Measurements from ENCODE around the gene CHSY1.

The CHSY1 gene

DNA sequence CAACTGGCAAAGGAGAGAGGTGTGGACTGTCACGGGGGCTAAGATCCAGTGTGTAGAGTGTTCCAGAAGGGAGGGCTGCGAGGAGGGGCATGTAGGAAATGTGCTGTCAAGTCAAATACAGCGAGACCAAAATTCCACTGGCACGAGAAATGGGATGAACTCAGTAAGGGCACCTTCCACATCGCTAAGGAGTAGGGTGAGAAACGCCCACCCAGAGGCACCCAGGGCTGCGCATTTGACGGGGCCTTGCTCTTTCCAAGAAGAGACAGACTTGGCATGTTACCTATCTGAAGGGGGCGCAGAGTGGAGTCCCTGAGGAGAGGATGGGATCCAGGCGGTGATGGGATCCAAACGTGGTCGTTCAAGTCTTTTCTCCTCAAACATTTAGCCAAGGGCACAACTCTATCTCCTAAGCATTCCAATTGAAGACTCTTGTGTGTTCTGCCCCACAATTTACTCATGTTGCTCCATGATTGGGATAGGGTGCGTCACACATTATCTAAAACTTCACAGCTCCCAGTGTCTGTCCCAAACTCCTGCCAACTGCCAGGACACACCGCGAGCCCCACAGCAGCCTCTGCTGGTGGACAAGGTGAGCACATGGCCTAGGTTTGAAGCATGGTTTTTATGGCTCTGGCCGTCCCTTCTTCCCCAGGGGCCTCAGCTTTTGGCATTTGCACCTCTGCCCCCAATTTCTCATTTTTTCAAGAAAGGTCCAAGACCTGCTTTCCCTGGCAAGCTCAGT lies 17.8 kb upstream of the CHSY1 start:
- DNase-seq (ENCODE audit: low read depth in 4 of 4, low spot score in 1 of 4), result no peak

DNA sequence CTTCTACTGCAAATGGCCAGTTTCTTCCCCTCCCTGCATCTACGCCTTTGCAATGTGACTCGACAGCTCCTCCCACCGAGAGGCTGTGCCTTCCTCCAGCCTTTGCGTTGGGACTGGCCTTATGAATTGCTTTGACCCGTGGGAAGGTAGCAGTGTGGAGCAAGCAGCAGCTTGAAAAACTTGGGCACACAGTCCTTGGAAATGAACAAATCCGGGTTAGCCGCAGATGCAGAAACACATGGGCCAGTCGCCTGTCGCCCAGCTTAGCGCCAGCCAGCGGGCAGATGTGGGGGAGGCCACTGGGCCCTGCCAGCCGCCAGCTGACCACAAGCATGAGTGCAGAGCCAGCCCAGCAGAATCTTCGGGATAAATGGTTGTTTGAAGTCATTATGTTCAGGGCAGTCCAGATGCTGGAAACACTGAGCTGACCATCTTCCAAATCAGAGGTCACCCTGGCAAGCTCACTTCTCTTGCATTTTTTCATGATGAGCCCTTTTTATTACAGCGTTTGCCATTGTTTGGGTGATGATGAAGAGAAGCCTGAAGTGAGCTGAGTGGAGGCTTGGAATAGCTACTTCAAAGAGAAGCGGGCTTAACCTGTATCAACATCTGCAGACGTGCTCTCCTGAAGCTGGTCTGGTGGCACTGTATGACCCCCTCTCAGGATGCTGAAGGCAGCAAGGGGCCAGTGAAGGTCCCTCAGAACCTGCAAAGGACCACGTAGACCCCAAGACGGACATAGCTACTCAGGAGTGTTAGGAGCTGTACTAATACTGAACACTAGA lies 15.7 kb upstream of the CHSY1 start:
- DNase-seq (ENCODE audit: low read depth in 4 of 4, low spot score in 1 of 4), result no peak

DNA sequence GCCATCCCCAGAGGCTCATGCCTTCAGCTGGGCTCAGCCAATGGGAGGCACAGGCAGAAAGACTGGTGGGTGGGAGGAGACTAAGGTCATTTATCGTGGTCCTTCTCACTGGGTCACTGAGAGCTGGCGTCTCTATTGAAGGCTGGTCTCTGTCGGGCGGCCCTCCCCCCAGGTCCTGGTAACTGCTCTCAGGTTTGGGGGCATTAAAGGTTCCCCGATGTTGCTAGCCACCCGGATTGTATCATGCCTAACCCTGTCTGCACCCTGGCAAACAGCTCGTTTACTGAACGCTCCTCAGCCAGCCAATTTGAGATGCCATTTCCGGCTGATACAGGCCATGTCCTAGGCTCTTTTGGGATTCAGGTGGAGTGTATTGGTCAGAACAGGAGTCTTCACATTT lies 14.9 kb upstream of the CHSY1 start:
- no peak for DNase-seq (ENCODE audit: low read depth in 4 of 4, low spot score in 1 of 4)

DNA sequence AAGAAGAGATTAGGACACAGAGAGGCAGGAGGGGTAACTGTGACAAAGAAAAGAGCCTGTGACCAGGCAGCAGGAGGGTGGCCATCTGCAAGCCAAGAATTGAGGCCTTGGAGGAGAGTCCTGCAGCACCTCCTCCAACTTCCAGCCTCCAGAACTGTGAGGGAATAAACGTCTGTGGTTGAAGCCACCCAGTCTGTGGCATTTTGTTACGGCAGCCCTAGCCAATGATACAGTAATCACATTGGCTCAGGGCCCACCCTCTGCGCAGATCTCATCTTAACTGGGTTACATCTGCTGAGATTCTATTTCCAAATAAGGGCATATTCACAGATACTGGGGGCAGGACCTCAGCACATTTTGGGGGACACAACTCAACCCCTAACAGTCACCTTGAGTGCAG lies 14.2 kb upstream of the CHSY1 start:
- DNase-seq (ENCODE audit: low read depth in 4 of 4, low spot score in 1 of 4), result no peak

DNA sequence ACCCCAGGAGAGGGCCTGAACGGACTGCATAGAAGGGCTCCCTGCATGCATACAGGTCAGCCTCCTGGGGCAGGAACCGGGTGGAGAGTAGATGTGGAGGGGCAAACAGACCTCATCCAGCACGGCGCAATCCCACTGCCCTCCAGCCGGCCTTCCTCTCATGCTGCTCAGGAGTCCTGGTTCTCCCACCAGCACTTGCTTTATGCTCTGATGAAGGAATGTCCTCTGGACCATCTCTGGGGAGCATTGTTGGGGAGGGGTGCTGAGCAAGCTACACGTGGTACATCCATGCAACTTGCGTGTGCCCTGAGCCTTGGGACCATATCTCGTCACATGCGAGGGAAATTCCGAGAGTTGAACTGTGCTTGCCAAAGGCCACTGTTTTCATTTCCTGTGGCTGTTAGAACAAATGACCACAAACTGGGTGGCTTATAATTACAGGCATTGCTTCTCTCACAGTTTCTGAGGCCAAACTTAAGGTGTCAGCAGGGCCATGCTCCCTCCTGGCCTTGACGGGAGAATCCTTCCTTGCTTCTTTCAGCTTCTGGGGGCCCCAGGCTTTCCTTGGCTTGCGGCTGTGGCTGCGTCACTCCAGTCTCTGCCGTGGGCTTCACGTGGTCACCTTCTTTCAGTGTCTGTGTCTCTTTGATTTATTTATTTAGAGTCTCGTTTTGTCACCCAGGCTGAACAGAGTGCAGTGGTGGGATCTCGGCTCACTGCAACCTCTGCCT lies 13.2 kb upstream of the CHSY1 start:
- DNase-seq (ENCODE audit: low read depth in 4 of 4, low spot score in 1 of 4), result no peak

DNA sequence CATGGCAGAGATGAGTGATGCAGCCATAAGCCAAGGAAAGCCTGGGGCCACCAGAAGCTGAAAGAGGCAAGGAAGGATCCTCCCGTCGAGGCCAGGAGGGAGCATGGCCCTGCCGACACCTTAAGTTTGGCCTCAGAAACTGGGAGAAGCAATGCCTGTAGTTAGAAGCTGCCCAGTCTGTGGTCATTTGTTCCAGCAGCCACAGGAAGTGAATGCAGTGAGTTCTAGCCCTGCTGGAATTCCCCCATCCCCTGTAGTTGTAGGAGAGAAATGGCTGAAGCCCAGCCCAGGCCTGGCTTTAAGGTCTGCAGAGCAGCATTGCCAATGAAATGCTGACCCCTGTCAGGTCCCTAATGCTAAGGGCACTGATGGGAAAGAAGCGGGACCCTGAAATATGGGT lies 12.2 kb upstream of the CHSY1 start:
- no peak for DNase-seq (ENCODE audit: low read depth in 4 of 4, low spot score in 1 of 4)

DNA sequence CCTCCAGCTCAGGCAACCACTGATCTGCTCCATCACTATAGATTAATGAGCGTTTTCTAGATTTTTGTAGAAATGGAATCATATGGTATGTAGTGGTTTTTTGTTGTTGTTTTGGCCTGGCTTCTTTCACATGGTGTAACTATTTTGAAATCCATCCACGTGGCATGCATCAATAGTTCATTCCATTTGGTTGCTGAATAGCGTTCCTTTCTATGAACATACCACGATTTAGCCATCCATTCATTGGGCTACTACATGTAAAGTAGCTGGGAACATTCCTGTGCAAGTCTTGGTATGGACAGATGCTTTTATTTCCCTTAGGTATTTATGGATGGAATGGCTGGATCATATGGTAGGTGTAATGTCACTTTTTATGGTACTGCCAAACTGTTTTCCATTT lies 10.7 kb upstream of the CHSY1 start:
- DNase-seq (ENCODE audit: low read depth in 4 of 4, low spot score in 1 of 4), result no peak

DNA sequence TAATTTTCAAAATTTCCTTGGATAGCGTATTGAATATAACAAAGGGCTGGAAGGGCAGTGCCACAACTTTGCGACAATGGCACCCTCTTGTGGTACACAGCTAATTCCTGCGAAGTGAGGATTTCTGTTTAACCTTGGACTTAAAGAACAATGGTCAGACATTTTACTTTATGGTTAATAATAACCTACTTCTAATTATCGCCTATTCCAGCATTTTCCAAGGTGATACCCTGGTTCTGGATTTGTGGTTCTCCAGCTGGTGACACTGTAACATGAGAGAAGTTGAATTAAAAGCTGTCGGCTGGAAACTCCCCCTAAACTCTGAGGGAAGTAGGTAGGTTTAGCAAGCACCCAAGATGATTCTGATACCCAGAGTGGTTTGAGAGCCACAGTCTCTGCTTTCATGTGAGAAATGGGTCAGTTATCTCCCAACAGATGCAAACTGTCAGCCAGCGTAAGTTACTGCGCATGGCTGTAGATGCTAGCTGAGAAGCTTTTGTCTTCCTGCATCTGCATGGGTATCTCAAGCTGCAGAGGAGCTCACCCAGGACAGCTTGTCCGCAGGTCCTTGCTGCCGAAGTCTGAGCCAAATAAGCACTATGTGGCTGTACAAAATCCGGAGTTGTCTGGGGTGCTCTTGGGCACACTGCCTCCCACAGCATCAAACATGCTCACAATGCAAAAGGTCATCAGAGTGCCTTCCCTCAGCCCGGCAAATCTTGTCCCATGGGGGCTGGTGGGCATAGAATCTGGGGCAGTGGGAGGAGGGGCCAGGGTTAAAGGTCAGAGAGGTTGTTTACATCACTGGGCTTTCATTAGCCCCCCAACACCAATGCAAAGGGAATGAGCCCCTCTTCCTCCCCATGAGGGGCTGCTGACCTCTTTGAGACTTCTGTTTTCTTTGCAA lies 6.6 kb upstream of the CHSY1 start:
- DNase-seq (ENCODE audit: low read depth in 4 of 4, low spot score in 1 of 4), result peak in 2 of 4 experiments; percentile 30 to 31

DNA sequence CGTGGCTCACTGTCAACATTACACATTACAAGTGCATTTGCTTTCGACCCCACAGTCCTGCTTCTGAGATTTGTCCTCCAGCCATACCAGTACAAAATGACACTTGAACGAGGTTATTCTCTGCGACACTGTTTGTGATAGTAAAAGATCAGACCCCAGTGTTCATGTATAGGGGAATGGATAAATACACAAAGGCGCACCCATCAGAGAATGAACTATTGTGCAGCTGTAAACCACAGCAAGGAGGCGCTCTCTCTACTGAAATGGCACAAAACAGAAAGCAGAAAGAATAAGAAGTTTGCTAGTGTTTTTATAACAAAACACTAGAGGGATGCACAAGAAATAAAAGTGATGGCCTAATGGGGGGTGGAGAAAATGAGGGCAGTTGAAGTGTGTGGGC lies 4.9 kb upstream of the CHSY1 start:
- DNase-seq (ENCODE audit: low read depth in 4 of 4, low spot score in 1 of 4), result no peak

DNA sequence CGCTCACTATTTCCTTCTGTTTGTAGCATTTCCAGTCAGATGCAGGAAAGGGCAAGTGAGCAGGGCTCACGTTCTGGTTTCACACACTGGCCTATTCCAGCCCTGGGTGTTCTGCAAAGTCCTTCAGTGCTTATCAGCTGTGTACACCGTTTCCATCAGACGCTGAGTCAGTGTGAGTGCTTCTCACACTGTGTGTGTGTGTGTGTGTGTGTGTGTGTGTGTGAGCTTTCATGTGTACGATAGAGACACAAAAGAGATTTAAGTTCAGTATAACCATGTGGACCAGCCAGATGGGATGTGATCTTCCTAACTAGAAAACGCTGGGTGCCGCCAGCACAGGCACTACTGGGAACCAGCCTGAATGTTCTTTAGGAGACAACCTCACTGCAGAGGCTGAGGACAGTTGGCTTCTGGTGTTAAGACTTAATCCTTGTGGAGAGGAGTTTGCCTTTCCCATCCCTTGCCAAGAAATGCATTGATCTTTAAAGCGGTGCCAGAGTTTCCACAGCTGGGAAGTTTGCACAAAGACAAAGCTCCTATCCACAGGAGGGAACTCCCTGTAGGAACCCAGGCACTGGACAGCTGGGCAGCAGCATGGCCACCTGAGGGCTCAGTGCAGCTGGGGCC lies 3.9 kb upstream of the CHSY1 start:
- no peak for DNase-seq (ENCODE audit: low read depth in 4 of 4, low spot score in 1 of 4)

DNA sequence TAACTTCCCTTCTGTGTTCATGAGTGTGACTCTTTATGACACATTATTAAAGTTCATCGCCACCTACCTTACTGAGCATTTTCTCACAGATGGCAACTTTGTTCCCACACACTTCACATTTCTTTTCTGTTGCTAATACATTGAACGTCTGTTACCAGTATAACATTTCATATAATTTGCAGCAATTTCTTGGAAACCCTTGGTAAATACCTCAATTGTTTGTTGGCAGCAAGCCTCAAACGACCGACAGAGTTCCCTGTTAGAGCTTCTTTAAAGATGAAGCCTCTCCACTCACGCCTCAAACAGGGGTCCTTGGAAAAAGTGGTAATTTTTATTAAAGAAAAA lies 3.2 kb upstream of the CHSY1 start:
- no peak for DNase-seq (ENCODE audit: low read depth in 4 of 4, low spot score in 1 of 4)

DNA sequence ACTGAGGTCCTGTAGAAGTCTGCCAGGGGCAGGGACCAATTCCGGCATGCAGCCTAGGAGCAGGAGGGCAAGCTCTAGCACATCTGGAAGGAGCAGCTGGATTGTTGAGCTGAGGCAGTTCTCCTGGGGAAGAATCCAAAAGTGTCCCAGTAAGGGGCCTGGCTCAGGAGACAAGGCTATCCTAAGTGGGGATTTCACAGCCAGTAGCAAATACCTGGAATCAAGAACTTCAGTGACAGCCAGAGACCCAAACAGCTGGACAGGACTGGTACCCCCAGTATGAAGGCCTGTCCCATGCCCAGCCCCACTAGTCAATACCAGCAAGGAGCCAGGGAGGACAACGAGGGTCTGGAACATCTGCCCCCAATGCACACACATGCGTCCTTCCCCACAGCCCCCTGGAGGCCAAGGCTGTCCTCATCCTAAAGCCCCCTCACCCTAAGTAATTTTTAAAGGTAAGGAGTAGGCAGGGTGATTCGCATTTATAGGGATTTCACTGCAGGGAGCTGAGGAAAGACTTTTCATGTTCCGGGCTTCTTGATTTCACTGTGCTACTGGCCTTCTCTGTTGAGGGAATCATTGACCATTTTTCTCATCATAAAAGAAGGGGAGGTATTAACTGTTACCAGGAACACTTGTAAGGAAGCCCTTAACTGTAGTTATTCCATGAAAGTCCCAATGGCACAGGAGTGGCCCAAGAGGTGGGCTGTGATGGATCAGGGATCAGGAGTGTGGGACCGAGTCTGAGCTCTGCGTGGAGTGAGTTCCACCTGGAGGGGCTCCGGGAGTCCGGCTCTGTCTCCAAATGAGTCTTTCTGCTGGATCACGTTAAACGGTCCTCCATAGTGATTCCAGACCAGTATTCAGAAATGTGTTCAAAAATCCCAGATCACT lies 2.6 kb upstream of the CHSY1 start:
- DNase-seq (ENCODE audit: low read depth in 4 of 4, low spot score in 1 of 4), result no peak

DNA sequence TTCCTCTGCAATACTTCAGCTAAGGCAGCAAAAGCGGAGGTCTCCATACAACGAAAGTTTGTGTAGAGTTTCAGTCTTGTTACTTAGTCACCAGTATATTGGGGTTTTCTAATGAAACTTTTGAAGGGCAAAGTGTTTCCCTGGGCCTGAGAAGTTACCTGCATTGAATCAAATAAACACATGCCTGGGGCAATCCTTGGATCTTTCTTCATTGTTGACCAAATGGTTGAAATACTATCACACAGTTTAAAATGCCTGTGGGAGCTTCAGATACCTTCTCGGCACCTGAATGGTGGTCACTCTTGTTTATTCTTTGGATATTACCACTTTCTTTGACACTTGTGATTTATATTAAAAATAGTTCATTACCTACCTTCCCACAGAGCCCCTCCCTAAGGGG lies 988 bp upstream of the CHSY1 start:
- no peak for DNase-seq (ENCODE audit: low read depth in 4 of 4, low spot score in 1 of 4)

DNA sequence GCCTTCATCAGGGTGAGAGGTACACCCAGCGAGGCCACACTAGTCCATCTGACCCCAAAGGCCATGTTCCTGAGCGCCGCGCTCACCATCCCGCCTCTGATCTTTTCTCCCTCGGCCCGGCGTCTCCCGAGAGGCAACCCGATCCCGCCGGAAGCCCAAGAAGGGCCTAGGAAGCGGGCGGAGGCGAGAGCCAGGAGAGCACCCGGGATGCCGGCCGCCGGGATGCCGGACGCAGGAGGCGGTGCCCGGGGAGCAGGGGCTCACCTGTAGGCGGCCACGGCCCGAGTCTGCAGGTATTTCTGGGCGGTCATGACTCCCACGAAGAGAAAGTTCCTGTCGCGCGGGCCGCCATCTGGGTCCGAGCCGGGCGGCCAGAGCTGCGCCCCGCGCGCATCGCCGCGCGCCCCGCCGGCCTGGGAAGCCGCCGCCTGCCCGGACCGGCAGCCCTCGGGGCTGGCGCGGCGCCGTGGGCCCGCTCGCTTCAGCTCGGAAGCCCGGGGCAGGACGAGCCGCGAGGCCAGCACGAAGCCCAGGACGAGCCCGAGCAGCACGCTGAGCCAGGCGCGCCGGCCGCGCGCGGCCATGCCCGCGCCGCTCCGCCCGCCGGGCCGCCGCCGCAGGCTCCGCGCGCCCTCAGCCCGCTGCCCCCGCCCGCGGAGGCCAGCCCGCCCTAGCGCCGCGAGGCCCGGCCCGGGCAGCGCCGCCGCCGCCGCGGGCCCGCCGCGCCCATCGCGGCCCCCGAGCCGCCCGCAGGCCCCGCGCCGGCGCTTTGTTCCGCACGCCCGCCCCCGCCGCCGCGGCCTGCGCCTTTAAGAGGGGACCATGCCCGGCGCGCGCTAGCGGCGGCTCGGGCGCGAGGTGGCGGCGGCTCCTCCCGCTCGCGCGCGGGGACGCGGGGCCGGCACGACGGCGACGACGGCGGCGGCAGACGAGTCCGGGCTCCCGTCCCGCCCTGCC lies 697 bp downstream of the CHSY1 start:
- DNase-seq (ENCODE audit: low read depth in 4 of 4, low spot score in 1 of 4), result no peak

DNA sequence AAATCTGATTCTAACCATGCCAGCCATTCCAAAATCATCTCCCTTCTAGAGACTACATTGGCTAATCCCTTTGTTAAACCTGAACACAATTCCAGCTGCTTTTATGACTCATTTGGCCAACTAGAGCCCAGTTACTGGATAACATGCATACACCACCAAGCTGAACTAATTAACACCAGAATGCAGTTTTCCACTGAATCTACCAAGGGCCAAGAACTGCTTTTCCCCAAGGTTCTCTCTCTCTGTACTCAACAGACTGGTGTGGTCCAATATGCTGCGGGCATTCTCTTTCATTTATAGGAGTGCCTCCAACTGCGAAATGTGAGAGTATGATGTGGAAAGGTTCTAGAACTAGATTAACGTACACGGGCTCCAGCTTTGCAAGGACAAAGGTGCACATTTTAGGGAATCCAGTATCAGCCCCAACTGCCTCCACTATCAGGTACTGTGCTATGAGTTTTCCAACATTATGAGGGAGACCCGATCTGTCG lies 1.5 kb downstream of the CHSY1 start:
- DNase-seq (ENCODE audit: low read depth in 4 of 4, low spot score in 1 of 4), result no peak

DNA sequence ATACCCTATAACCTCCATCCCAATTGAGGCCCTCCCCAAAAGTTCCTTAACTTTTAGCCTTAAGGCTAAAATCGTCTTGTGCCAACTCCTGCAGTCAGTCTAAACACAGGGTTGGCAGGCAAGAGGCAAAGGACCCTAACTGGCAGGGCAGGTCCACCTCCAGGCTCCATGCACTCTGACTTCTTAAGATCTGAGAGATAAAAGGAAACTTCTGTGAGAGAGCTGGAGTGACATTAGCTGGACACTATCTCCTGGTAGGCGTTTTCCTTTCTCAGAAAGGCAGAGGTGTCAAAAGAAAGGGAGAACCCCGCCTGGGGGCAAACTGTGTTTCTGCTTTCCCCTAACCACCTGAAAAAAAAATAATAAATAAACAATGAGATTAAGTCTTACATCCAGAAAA lies 3.6 kb downstream of the CHSY1 start:
- DNase-seq (ENCODE audit: low read depth in 4 of 4, low spot score in 1 of 4), result no peak

DNA sequence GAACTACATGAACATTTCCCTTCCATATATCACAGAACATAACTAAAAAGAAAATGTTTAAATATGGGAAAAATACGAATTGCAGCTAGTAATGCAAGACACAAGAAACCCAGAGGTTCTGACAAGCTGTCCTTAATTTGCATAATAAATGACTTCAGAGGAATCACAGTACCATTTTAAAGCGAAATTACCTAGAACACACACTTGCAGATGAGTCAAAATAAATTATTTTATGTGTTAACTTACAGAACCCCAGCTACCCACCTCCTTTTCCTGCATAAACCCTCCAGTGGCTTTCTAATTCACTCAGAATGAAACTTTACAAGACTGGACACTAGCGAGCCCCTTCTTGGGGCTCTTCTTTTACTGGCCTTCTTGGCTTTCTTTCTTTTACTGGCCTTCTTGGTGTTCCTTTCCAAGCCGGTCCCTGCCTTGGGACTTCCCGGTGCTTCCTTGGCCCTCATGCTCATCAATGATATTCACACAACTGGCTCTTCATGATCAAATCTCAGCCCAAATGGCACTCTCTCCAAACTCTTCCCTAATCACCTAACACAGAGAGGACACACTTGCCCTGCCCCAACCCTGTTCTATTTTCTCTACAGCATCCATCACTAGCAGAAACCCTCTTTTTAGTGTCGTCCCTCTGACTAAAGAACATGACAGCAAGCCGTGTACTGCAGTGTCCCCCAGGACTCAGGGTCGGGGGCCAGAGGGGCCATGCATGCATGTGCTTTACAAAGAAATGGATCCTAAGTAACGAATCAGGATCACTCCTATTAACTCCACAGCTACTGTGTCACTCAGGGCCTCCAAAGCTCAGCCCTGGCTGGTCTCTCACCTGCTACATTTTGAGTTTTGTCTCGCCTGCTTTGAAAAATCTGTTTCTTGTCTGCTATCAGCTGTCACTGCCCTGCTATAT lies 4.8 kb downstream of the CHSY1 start:
- no peak for DNase-seq (ENCODE audit: low read depth in 4 of 4, low spot score in 1 of 4)
